ENCODE data around the gene FBXO21. TPM values are rescaled to one million over a fixed set of nuclear protein-coding genes. Genes with fewer than 3 reads are reported as not detected.

Gene FBXO21
- total and polyA plus RNA-seq, 2 of the 4 experiments (the other 2 are of a cell fraction) = 43.6 to 56.6 TPM

DNA sequence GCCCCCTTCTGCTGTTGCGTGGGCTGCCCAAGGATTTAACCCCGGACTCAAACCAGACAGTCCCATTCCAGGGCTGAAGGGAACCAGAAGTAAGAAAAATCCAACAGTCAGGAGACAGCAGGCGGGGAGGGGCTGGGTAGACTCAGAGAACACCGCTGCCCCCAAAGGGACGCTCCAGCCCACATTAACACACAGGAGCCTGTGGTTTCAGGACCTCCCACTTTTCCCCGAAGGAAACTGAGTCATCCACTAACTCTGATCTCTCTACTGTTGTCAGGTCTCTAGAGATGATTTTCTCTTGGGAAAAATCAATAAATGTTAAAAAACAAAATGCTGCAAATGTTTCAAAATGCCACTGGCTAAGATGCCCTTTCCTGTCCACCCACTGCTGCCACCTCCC lies 41.6 kb downstream of the FBXO21 start:
- no CpG with 5 or more reads among the region's 6 CpGs for WGBS, 2 experiments (ENCODE audit: extremely low coverage in 2 of 2, insufficient read length in 1 of 2)
- Histone ChIP-seq H3K4me1 (ENCODE audit: control insufficient read depth, insufficient read depth, low read length) (no peaks in the 10 kb centered on the region), H2BK5ac (ENCODE audit: low read depth, low read length, poor library complexity, severe bottlenecking) (no peak overlapping the region), H2BK20ac (ENCODE audit: low read depth, low read length) (no peak overlapping the region), H3K18ac (ENCODE audit: low read depth, low read length) (no peak overlapping the region), H2AK5ac (ENCODE audit: low read depth, low read length) (no peak overlapping the region), H2AFZ (replicated peaks; ENCODE audit: low read length, poor library complexity) (no peak overlapping the region), H2BK120ac (ENCODE audit: low read depth, low read length) (no peak overlapping the region), H4K91ac (ENCODE audit: insufficient read depth, low read depth, low read length) (no peak overlapping the region), H3K4me2 (ENCODE audit: low read depth, low read length) (no peak overlapping the region), H3K27ac (ENCODE audit: insufficient read depth, low read length) (no peak overlapping the region), H2BK15ac (ENCODE audit: low read depth, low read length) (no peak overlapping the region), H3K9me3 (ENCODE audit: control insufficient read depth, insufficient read depth, low read length) (no peaks in the 10 kb centered on the region), H3K4me3 (ENCODE audit: insufficient read depth, low read depth, low read length) (no peak overlapping the region), H3K36me3 (ENCODE audit: control insufficient read depth, insufficient read depth, low read length) (peaks cover 46% of the 10 kb centered on the region), H3K9me1 (ENCODE audit: insufficient read depth, low read length) (peaks cover 3% of the 10 kb centered on the region; the same call in 1 of the 2 replicates), H4K5ac (ENCODE audit: low read depth, low read length) (no peak overlapping the region), H3K4ac (ENCODE audit: low read depth, low read length) (no peak overlapping the region), H3K56ac (ENCODE audit: extremely low read depth, insufficient read depth, low read length) (no peak overlapping the region), H4K8ac (ENCODE audit: low read depth in 2 of 2, low read length in 2 of 2) (no peak overlapping the region), H3K9ac (ENCODE audit: low read depth, low read length) (no peak overlapping the region), H2AK9ac (replicated peaks; ENCODE audit: low read depth, low read length, poor library complexity) (no peak overlapping the region), H3K23ac (ENCODE audit: low read depth, low read length) (no peak overlapping the region), H3K79me1 (ENCODE audit: low read depth in 1 of 2, low read length in 2 of 2) (no peaks in the 10 kb centered on the region), H3K14ac (replicated peaks; ENCODE audit: low read depth, low read length) (no peak overlapping the region), H4K20me1 (ENCODE audit: insufficient read depth, low read length) (peaks cover 4% of the 10 kb centered on the region; the same call in 1 of the 2 replicates), H3K27me3 (ENCODE audit: control insufficient read depth, insufficient read depth, low read length) (no peaks in the 10 kb centered on the region)
- DNase-seq = no peak
- no peak for ATAC-seq (ENCODE audit: low read depth)
- CTCF ChIA-PET = no interaction called here
- TF ChIP-seq RAD21 (IDR thresholded peaks at IDR 0.05; ENCODE audit: low read length) (no peak), USF2 (IDR thresholded peaks at IDR 0.05; ENCODE audit: low read depth, low read length) (no peak), MAZ (IDR thresholded peaks at IDR 0.05; ENCODE audit: borderline replicate concordance, low read depth, low read length) (no peak), POLR2A (IDR thresholded peaks at IDR 0.05; ENCODE audit: low read depth, low read length) (no peak), RCOR1 (IDR thresholded peaks at IDR 0.05; ENCODE audit: insufficient replicate concordance, low read length) (no peak), RFX5 (IDR thresholded peaks at IDR 0.05; ENCODE audit: low read depth, low read length) (no peak)
- BruUV-seq (replicated peaks) = no TSS peak
- POLR2A ChIA-PET (ENCODE audit: unreplicated experiment) = no interaction called here
- intact Hi-C loops (cut with micrococcal nuclease) = no loop called here
- dilution Hi-C loops (cut with HindIII; ENCODE audit: low sequenced_read_pairs, unreplicated experiment) = no loop called here
- in situ Hi-C loops (cut with MboI; ENCODE audit: low sequenced_read_pairs) = no loop called here
